GM12892 (cell line): ENCODE data around the gene CDH10.

ENCODE experiments used
- POLR2A ChIP-seq: IDR thresholded peaks from 2 replicates; pipeline ENCODE4 v1.6.1; 2011; ENCODE audit warnings: low read depth, low read length, control low read depth
- POLR2AphosphoS5 ChIP-seq: IDR thresholded peaks from 2 replicates; pipeline ENCODE4 v1.6.1; 2011; ENCODE audit warnings: low read depth, low read length, control low read depth

- TF ChIP-seq POLR2A (no peak), POLR2AphosphoS5 (no peak)
Observed at GRCh38 chr5:24630918-24631317, 13.9 kb downstream of the CDH10 start.
